Measurements from ENCODE around the gene SP2.

Gene SP2

GRCh38 chr17:47895856-47896671 lies at the start of gene SP2:
Gene SP2, plus strand, starts transcription at chr17:47896236. Its CDS starts 51 bp downstream, at chr17:47896287.
- DNase-seq (ENCODE audit: low read depth in 4 of 4, low spot score in 1 of 4) = peak; percentile 95 to 99 (median 98)

GRCh38 chr17:47846716-47847340 lies 49.2 kb upstream of the SP2 start:
- DNase-seq (ENCODE audit: low read depth in 4 of 4, low spot score in 1 of 4) = no peak

GRCh38 chr17:47847341-47848197 lies 48.5 kb upstream of the SP2 start:
- DNase-seq (ENCODE audit: low read depth in 4 of 4, low spot score in 1 of 4) = no peak

- no peak for DNase-seq (ENCODE audit: low read depth in 4 of 4, low spot score in 1 of 4)
Observed at GRCh38 chr17:47848198-47848513, 47.9 kb upstream of the SP2 start.

GRCh38 chr17:47850373-47850691 lies 45.7 kb upstream of the SP2 start:
- DNase-seq (ENCODE audit: low read depth in 4 of 4, low spot score in 1 of 4) = no peak

GRCh38 chr17:47850692-47851573 lies 45.1 kb upstream of the SP2 start, which contains the start of gene SP6:
Gene SP6, minus strand, starts transcription at chr17:47851163. Its CDS starts 2,734 bp downstream, at chr17:47848429.
- peak in 3 of 4 experiments; percentile 38 to 78 (median 59) for DNase-seq (ENCODE audit: low read depth in 4 of 4, low spot score in 1 of 4)

GRCh38 chr17:47851764-47852112 lies 44.3 kb upstream of the SP2 start:
- DNase-seq (ENCODE audit: low read depth in 4 of 4, low spot score in 1 of 4) = no peak

GRCh38 chr17:47852113-47852949 lies 43.7 kb upstream of the SP2 start:
- DNase-seq (ENCODE audit: low read depth in 4 of 4, low spot score in 1 of 4) = no peak

GRCh38 chr17:47853616-47854015 lies 42.4 kb upstream of the SP2 start:
- DNase-seq (ENCODE audit: low read depth in 4 of 4, low spot score in 1 of 4) = no peak

GRCh38 chr17:47855737-47856136 lies 40.3 kb upstream of the SP2 start:
- DNase-seq (ENCODE audit: low read depth in 4 of 4, low spot score in 1 of 4) = no peak

- no peak for DNase-seq (ENCODE audit: low read depth in 4 of 4, low spot score in 1 of 4)
Observed at GRCh38 chr17:47856830-47857229, 39.2 kb upstream of the SP2 start.

- DNase-seq (ENCODE audit: low read depth in 4 of 4, low spot score in 1 of 4) = no peak
Observed at GRCh38 chr17:47857551-47858455, 38.2 kb upstream of the SP2 start.

- no peak for DNase-seq (ENCODE audit: low read depth in 4 of 4, low spot score in 1 of 4)
Observed at GRCh38 chr17:47860386-47860785, 35.6 kb upstream of the SP2 start.

- no peak for DNase-seq (ENCODE audit: low read depth in 4 of 4, low spot score in 1 of 4)
Observed at GRCh38 chr17:47862621-47863440, 33.2 kb upstream of the SP2 start.

GRCh38 chr17:47864791-47865216 lies 31.2 kb upstream of the SP2 start:
- no peak for DNase-seq (ENCODE audit: low read depth in 4 of 4, low spot score in 1 of 4)

- no peak for DNase-seq (ENCODE audit: low read depth in 4 of 4, low spot score in 1 of 4)
Observed at GRCh38 chr17:47866941-47867340, 29.1 kb upstream of the SP2 start.

- no peak for DNase-seq (ENCODE audit: low read depth in 4 of 4, low spot score in 1 of 4)
Observed at GRCh38 chr17:47867813-47868533, 28.1 kb upstream of the SP2 start.

GRCh38 chr17:47869114-47869513 lies 26.9 kb upstream of the SP2 start:
- no peak for DNase-seq (ENCODE audit: low read depth in 4 of 4, low spot score in 1 of 4)

All from stimulated activated CD4-positive, alpha-beta T cell treated with anti-CD3 and anti-CD28 coated beads, Interleukin-1b, Interleukin-23, amount 100 ng/mL, for 24 hours (primary cell).